Activated CD4-positive, alpha-beta memory T cell treated with anti-CD3 and anti-CD28 coated beads, Interleukin-2, amount 10 ng/mL, durations not matched to agents 7 days and 5 days (primary cell): ENCODE measurements around the gene WNT3. TPM values are rescaled to one million over a fixed set of nuclear protein-coding genes. Genes with fewer than 3 reads are reported as not detected.

Source experiments
- CTCF ChIA-PET: fragments of 350-600 bp; sonication (Branson Sonifier 250); formaldehyde crosslinking; loops from one replicate; lab custom pipeline; 2021; ENCODE audit warnings: antibody characterized with exemption, inconsistent platforms; lab: Charles Lee
- POLR2A ChIA-PET: fragments of 350-600 bp; sonication (Branson Sonifier 250); formaldehyde crosslinking; loops from one replicate; lab custom pipeline; 2021; ENCODE audit warnings: antibody characterized with exemption; lab: Charles Lee
- DNase-seq: peaks from one replicate; pipeline ENCODE4 v3.0.0-alpha.2; 2020
- H3K27ac Mint-ChIP-seq: one replicate; pipeline ENCODE4 v1.8.0; 2021; ENCODE audit warnings: mild to moderate bottlenecking, mixed read lengths
- H3K27me3 Mint-ChIP-seq: one replicate; pipeline ENCODE4 v1.8.0; 2021; ENCODE audit warnings: mixed read lengths
- H3K36me3 Mint-ChIP-seq: one replicate; pipeline ENCODE4 v1.8.0; 2021; ENCODE audit warnings: low read depth, mixed read lengths
- H3K4me1 Mint-ChIP-seq: one replicate; pipeline ENCODE4 v1.8.0; 2021; ENCODE audit warnings: mixed read lengths
- H3K4me3 Mint-ChIP-seq: one replicate; pipeline ENCODE4 v1.8.0; 2021; ENCODE audit warnings: mild to moderate bottlenecking, mixed read lengths
- H3K9me3 Mint-ChIP-seq: one replicate; pipeline ENCODE4 v1.8.0; 2021; ENCODE audit warnings: mixed read lengths
- total RNA-seq, 2 experiments: library from RNA; stranded (reverse); gene quantifications; one replicate each; pipeline ENCODE4 v1.2.3, GENCODE V29; 2021

The WNT3 gene
- total RNA-seq, 2 experiments from 2014 or later, result not detected

- peaks cover 7% of the 10 kb centered on the region for H3K4me1 Mint-ChIP-seq
- POLR2A ChIA-PET, result no interaction called here
- no peaks in the 10 kb centered on the region for H3K9me3 Mint-ChIP-seq
- no peaks in the 10 kb centered on the region for H3K27me3 Mint-ChIP-seq
- no peak for DNase-seq
- CTCF ChIA-PET, result no interaction called here
- no peak overlapping the region for H3K4me3 Mint-ChIP-seq
- H3K36me3 Mint-ChIP-seq, result peaks cover 27% of the 10 kb centered on the region
- no peak overlapping the region for H3K27ac Mint-ChIP-seq
Observed at GRCh38 chr17:46756861-46757260, 61.6 kb downstream of the WNT3 start.

- peaks cover 29% of the 10 kb centered on the region for H3K36me3 Mint-ChIP-seq
- POLR2A ChIA-PET, result no interaction called here
Observed at GRCh38 chr17:46756081-46756735, 62.3 kb downstream of the WNT3 start.

GRCh38 chr17:46753776-46754175 is 64.7 kb downstream of the WNT3 start:
- Mint-ChIP-seq H3K27ac (no peak overlapping the region), H3K9me3 (no peaks in the 10 kb centered on the region), H3K4me3 (no peak overlapping the region), H3K36me3 (peaks cover 29% of the 10 kb centered on the region), H3K27me3 (no peaks in the 10 kb centered on the region), H3K4me1 (peaks cover 7% of the 10 kb centered on the region)
- ChIA-PET CTCF (interaction anchor here (0.6 kb wide), 1 partner anchor 340 kb away, joined by 4 read pairs; no protein-coding TSS in a partner anchor), POLR2A (no interaction called here)
- no peak for DNase-seq

More at GRCh38 chr17:46756081-46756735, 62.3 kb downstream of the WNT3 start:
- Mint-ChIP-seq H3K27me3 (no peaks in the 10 kb centered on the region), H3K9me3 (no peaks in the 10 kb centered on the region), H3K27ac (no peak overlapping the region), H3K4me3 (no peak overlapping the region), H3K4me1 (peaks cover 7% of the 10 kb centered on the region)
- no peak for DNase-seq
- CTCF ChIA-PET, result no interaction called here

DNA sequence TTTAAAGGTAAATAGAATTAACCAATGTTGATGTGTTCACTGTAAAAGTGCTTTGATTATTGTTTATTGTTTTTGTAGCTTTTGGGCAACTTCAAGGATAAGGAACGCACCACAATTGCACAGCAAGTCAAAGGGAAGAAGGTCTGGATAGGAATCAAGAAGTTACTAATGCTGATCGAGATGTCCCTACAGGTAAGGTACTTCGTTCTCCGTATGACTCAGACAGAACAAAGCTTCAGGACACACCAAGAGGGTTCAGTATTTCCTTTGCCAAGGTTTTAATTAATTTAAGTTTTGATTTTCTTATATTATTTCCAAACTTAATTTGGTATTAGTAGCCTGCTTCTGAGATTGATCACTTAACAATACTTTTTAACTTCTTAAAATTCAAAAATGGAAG is 67.1 kb downstream of the WNT3 start:
- H3K27ac Mint-ChIP-seq, result no peak overlapping the region
- DNase-seq, result no peak
- H3K4me1 Mint-ChIP-seq, result no peaks in the 10 kb centered on the region
- no peak overlapping the region for H3K4me3 Mint-ChIP-seq
- no peaks in the 10 kb centered on the region for H3K27me3 Mint-ChIP-seq
- peaks cover 22% of the 10 kb centered on the region for H3K36me3 Mint-ChIP-seq
- CTCF ChIA-PET, result interaction anchor here (1.3 kb wide), 1 partner anchor 84 kb away, joined by 5 read pairs; no protein-coding TSS in a partner anchor
- POLR2A ChIA-PET, result interaction anchor here (1.4 kb wide), 1 partner anchor 9 kb away, joined by 3 read pairs; no protein-coding TSS in a partner anchor
- H3K9me3 Mint-ChIP-seq, result no peaks in the 10 kb centered on the region

- Mint-ChIP-seq H3K4me1 (no peaks in the 10 kb centered on the region), H3K36me3 (peaks cover under 1% of the 10 kb centered on the region), H3K27me3 (no peaks in the 10 kb centered on the region), H3K4me3 (no peak overlapping the region), H3K9me3 (no peaks in the 10 kb centered on the region), H3K27ac (no peak overlapping the region)
- CTCF ChIA-PET, result no interaction called here
- DNase-seq, result no peak
- POLR2A ChIA-PET, result no interaction called here
Observed at GRCh38 chr17:46745376-46745775, 73.1 kb downstream of the WNT3 start.

DNA sequence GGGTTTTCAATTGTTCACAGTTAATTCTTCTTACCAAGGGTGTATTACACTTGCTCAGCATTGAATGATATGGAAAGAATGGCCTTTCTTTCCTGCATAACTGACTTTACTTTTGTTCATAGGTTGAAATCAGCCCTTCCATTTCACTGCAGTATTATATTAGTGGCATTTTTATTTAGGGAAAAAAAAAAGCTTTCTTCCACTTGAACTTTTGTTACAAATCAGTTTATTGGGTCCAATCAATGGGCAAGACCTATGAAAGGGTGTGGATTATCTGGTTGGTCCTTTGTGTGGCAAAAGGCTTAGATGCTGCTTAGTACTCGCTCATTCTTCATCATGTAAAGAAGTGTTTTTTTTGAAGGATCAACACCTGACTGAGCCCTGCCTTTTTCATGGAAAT is 74.1 kb downstream of the WNT3 start:
- POLR2A ChIA-PET, result no interaction called here
- CTCF ChIA-PET, result no interaction called here
- no peaks in the 10 kb centered on the region for H3K4me1 Mint-ChIP-seq
- H3K4me3 Mint-ChIP-seq, result no peak overlapping the region
- H3K27me3 Mint-ChIP-seq, result no peaks in the 10 kb centered on the region
- H3K36me3 Mint-ChIP-seq, result peaks cover 6% of the 10 kb centered on the region
- H3K9me3 Mint-ChIP-seq, result no peaks in the 10 kb centered on the region
- DNase-seq, result no peak
- no peak overlapping the region for H3K27ac Mint-ChIP-seq

- DNase-seq, result no peak
- H3K4me1 Mint-ChIP-seq, result no peaks in the 10 kb centered on the region
- ChIA-PET CTCF (no interaction called here), POLR2A (interaction anchor here (0.7 kb wide), 1 partner anchor 8 kb away, joined by 3 read pairs; no protein-coding TSS in a partner anchor)
- no peak overlapping the region for H3K27ac Mint-ChIP-seq
- H3K27me3 Mint-ChIP-seq, result no peaks in the 10 kb centered on the region
- H3K9me3 Mint-ChIP-seq, result no peaks in the 10 kb centered on the region
- H3K4me3 Mint-ChIP-seq, result no peak overlapping the region
- H3K36me3 Mint-ChIP-seq, result peaks cover 6% of the 10 kb centered on the region
Observed at GRCh38 chr17:46742565-46743270, 75.8 kb downstream of the WNT3 start.

DNA sequence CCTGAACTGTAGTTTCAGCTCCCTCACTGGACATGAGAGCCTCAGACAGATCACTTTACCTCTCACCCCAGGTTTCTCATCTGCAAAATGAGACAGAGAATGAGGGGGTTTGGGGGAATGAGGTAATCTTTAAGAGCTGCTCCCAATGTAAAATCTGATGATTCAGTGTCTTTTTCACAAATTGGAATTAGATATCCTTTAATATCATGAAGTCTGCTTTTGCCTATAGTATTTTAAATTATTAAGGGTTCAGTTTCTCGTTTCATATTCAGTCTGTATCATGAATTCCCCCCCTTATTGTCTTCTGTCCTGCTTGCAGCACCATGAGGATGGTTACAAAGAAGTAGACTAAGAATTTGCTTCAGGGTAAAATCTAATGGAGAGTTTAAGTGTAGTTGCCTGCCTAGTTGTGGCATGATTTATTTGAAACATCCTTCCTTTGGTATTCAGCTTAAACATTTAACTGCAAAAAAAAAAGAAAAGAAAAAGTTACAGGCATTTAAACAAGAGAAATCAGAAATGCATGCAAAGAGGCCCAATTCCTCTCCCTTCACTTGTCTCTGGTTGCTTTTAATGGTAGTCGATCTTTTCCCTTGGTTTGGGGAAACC is 77.3 kb downstream of the WNT3 start:
- Mint-ChIP-seq H3K27ac (no peak overlapping the region), H3K36me3 (peaks cover 6% of the 10 kb centered on the region), H3K27me3 (no peaks in the 10 kb centered on the region), H3K9me3 (no peaks in the 10 kb centered on the region), H3K4me1 (no peaks in the 10 kb centered on the region), H3K4me3 (no peak overlapping the region)
- ChIA-PET CTCF (no interaction called here), POLR2A (no interaction called here)
- no peak for DNase-seq

- Mint-ChIP-seq H3K27ac (no peak overlapping the region), H3K27me3 (no peaks in the 10 kb centered on the region), H3K4me1 (no peaks in the 10 kb centered on the region), H3K36me3 (peaks cover 6% of the 10 kb centered on the region), H3K9me3 (no peaks in the 10 kb centered on the region), H3K4me3 (no peak overlapping the region)
- CTCF ChIA-PET, result no interaction called here
- DNase-seq, result no peak
- POLR2A ChIA-PET, result no interaction called here
Observed at GRCh38 chr17:46739982-46740381, 78.5 kb downstream of the WNT3 start.

DNA sequence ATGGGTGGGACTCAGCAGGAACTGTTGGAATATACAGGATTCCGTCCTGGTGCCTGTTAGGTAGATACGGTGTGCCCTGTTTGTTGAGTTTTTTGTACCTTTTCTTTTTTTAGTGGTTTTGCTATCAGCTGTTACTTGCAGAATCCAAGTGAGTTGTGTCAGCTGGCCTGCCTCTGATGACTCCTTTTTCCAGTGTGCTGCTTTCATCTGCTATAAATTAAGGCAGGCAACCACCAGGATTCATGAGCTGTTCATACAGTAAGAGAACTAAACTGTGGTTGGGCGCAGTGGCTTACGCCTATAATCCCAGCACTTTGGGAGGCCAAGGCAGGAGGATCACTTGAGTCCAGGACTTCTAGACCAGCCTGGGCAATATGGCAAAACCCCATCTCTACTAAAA is 79.9 kb downstream of the WNT3 start:
- ChIA-PET CTCF (no interaction called here), POLR2A (no interaction called here)
- H3K27ac Mint-ChIP-seq, result no peak overlapping the region
- H3K27me3 Mint-ChIP-seq, result no peaks in the 10 kb centered on the region
- no peaks in the 10 kb centered on the region for H3K9me3 Mint-ChIP-seq
- no peak for DNase-seq
- no peaks in the 10 kb centered on the region for H3K4me1 Mint-ChIP-seq
- H3K36me3 Mint-ChIP-seq, result peaks cover 6% of the 10 kb centered on the region
- no peak overlapping the region for H3K4me3 Mint-ChIP-seq

DNA sequence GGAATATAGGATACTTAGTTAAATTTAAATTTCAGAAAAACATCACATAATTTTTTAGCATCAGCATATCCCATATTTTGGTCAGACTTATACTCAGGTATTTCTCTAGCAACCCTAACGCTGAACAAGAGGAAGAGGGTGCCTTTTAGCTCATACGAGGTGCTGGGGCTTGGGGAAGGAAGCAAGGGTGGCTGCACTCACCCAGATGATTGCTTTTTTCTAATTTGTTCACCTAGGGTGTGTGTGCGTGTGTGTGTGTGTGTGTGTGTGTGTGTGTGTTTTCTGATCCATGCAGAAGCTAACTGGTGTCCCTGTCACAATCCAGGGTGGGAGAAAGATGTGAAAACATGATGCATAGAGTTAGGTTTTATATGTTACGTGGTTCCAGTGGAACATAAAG is 81.2 kb downstream of the WNT3 start:
- H3K27ac Mint-ChIP-seq, result no peak overlapping the region
- no peaks in the 10 kb centered on the region for H3K27me3 Mint-ChIP-seq
- POLR2A ChIA-PET, result no interaction called here
- peaks cover 6% of the 10 kb centered on the region for H3K36me3 Mint-ChIP-seq
- H3K4me3 Mint-ChIP-seq, result no peak overlapping the region
- DNase-seq, result no peak
- no peaks in the 10 kb centered on the region for H3K9me3 Mint-ChIP-seq
- no peaks in the 10 kb centered on the region for H3K4me1 Mint-ChIP-seq
- CTCF ChIA-PET, result no interaction called here

DNA sequence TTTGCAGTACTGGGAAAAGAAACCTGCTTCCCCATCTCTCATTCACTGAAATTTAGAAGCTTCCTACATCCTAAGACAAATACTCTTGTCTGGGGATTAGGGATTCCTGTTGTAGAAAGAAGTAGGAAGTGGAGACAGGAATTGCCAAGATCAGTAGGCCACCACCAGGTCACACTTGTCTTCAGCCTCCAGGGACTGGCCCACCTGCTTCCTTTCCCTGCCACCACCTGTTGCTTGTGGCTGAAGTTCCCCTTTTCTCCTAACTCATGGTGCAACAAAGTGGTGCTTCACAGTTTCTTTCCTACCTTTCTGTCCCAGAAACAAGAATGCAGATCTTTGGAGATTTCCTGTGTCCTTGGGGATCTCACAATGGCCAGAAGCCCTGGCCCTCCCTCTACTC is 82.4 kb downstream of the WNT3 start:
- Mint-ChIP-seq H3K27me3 (no peaks in the 10 kb centered on the region), H3K4me3 (no peak overlapping the region)
- POLR2A ChIA-PET, result no interaction called here

GRCh38 chr17:46733837-46734475 is 84.5 kb downstream of the WNT3 start:
- ChIA-PET CTCF (no interaction called here), POLR2A (interaction anchor here (0.6 kb wide), 1 partner anchor 413 kb away, joined by 3 read pairs; no protein-coding TSS in a partner anchor)
- H3K27ac Mint-ChIP-seq, result no peak overlapping the region
- H3K4me1 Mint-ChIP-seq, result no peaks in the 10 kb centered on the region
- H3K36me3 Mint-ChIP-seq, result peaks cover 7% of the 10 kb centered on the region
- no peak for DNase-seq
- no peaks in the 10 kb centered on the region for H3K27me3 Mint-ChIP-seq
- no peak overlapping the region for H3K4me3 Mint-ChIP-seq
- no peaks in the 10 kb centered on the region for H3K9me3 Mint-ChIP-seq

More for the DNA sequence above, 82.4 kb downstream of the WNT3 start:
- DNase-seq, result no peak
- peaks cover 6% of the 10 kb centered on the region for H3K36me3 Mint-ChIP-seq
- H3K27ac Mint-ChIP-seq, result no peak overlapping the region
- CTCF ChIA-PET, result no interaction called here
- no peaks in the 10 kb centered on the region for H3K9me3 Mint-ChIP-seq
- no peaks in the 10 kb centered on the region for H3K4me1 Mint-ChIP-seq
